HCT116 (cell line): ENCODE data around the gene CDH22. TPM values are rescaled to one million over a fixed set of nuclear protein-coding genes. Genes with fewer than 3 reads are reported as not detected.

ENCODE experiments used
- ATAC-seq: fragments of 200-7000 bp; cut with Tn5 transposase; 2 replicates; pipeline ENCODE4 v1.9.1; 2020; ENCODE audit warnings: mild to moderate bottlenecking, moderate library complexity
- BruUV-seq: library from RNA; stranded (reverse); fragments of 400-500 nt; replicated peaks from 2 replicates; lab custom pipeline; 2021; lab: Mats Ljungman, UMichigan
- CTCF ChIA-PET: fragments of 300-600 bp; sonication (Branson Sonifier 250); formaldehyde crosslinking; loops from one replicate; lab custom pipeline; 2021; ENCODE audit warnings: antibody characterized with exemption; lab: Charles Lee
- POLR2A ChIA-PET: fragments of 300-600, 350-600 bp; sonication (Branson Sonifier 250); formaldehyde crosslinking; loops from one replicate; lab custom pipeline; 2021; ENCODE audit warnings: antibody characterized with exemption; lab: Charles Lee
- RAD21 ChIA-PET, 2 experiments: fragments of 300-600 bp; sonication (Branson Sonifier 250); formaldehyde crosslinking; loops; one replicate each; lab custom pipeline; 2023; ENCODE audit warnings: low total read pairs in 2 of 2; ENCODE audit not compliant: uncharacterized antibody in 2 of 2, unreplicated experiment in 2 of 2, low non-redundant PET in 1 of 2; lab: Charles Lee
- DNase-seq: peaks from one replicate; pipeline ENCODE4 v3.0.0-alpha.2; 2010; ENCODE audit warnings: low read depth, low spot score
- H2AFZ ChIP-seq: fragments of 200-600 bp; shearing (Covaris generic), sonication (generic); 2 replicates; pipeline ENCODE4 v1.6.1; 2017; ENCODE audit warnings: low read depth, mixed run types, mixed read lengths, antibody characterized with exemption, low read length; ENCODE audit not compliant: poor library complexity, severe bottlenecking
- H3K27ac ChIP-seq: 2 replicates; pipeline ENCODE4 v1.5.1; 2012; ENCODE audit warnings: low read depth, low read length
- H3K27me3 ChIP-seq: fragments of 200-600 bp; sonication (generic); 2 replicates; pipeline ENCODE4 v1.6.1; 2016; ENCODE audit warnings: mixed run types, low read length, mixed read lengths; ENCODE audit not compliant: insufficient read depth
- H3K36me3 ChIP-seq, 2 experiments: fragments of 200-500 bp in 1 of 2; fragments of 200-600 bp in 1 of 2; sonication (Bioruptor generic) in 1 of 2; sonication (generic) in 1 of 2; 2 replicates each; pipeline versions ENCODE4 v1.5.1 to v1.6.1; 2014 to 2016; ENCODE audit warnings: low read length in 2 of 2, inconsistent platforms in 1 of 2, mixed read lengths in 1 of 2, mixed run types in 1 of 2; ENCODE audit not compliant: insufficient read depth in 2 of 2, control insufficient read depth in 1 of 2
- H3K4me1 ChIP-seq, 2 experiments: fragments of 200-600 bp in 1 of 2; sonication (generic) in 1 of 2; 2 replicates each; pipeline versions ENCODE4 v1.5.1 to v1.6.1; 2012 to 2017; ENCODE audit warnings: low read length in 2 of 2, inconsistent platforms in 1 of 2, mild to moderate bottlenecking in 1 of 2, mixed read lengths in 1 of 2, mixed run types in 1 of 2, moderate library complexity in 1 of 2; ENCODE audit not compliant: insufficient read depth in 2 of 2, control insufficient read depth in 1 of 2
- H3K4me2 ChIP-seq: fragments of 200-600 bp; sonication (generic); 2 replicates; pipeline ENCODE4 v1.6.1; 2017; ENCODE audit warnings: mixed run types, low read length, mixed read lengths
- H3K4me3 ChIP-seq, 2 experiments: fragments of 200-600 bp in 1 of 2; sonication (generic) in 1 of 2; replicated peaks in 1 of 2; 2 replicates each; pipeline ENCODE4 v1.5.1; 2011 to 2016; ENCODE audit warnings: low read length in 2 of 2, control low read depth in 1 of 2, low read depth in 1 of 2, mild to moderate bottlenecking in 1 of 2, mixed read lengths in 1 of 2, mixed run types in 1 of 2
- H3K79me2 ChIP-seq: fragments of 200-600 bp; sonication (generic); 2 replicates; pipeline ENCODE4 v1.6.1; 2017; ENCODE audit warnings: mild to moderate bottlenecking, mixed run types, low read length, moderate library complexity, mixed read lengths; ENCODE audit not compliant: insufficient read depth
- H3K9ac ChIP-seq: fragments of 200-600 bp; sonication (generic); 2 replicates; pipeline ENCODE4 v1.6.1; 2016; ENCODE audit warnings: low read length, mixed read lengths
- H3K9me2 ChIP-seq: fragments of 200-600 bp; sonication (generic), shearing (Covaris generic); 2 replicates; pipeline ENCODE4 v1.6.1; 2017; ENCODE audit warnings: mixed run types, mild to moderate bottlenecking, moderate library complexity; ENCODE audit not compliant: insufficient read depth
- H3K9me3 ChIP-seq, 2 experiments: fragments of 200-500 bp in 1 of 2; fragments of 200-600 bp in 1 of 2; sonication (Bioruptor generic) in 1 of 2; sonication (generic) in 1 of 2; 2 replicates each; pipeline ENCODE4 v1.6.1; 2014 to 2017; ENCODE audit warnings: low read length in 2 of 2, mixed read lengths in 2 of 2, inconsistent platforms in 1 of 2, low read depth in 1 of 2, mild to moderate bottlenecking in 1 of 2, mixed run types in 1 of 2, moderate library complexity in 1 of 2; ENCODE audit not compliant: control insufficient read depth in 1 of 2, insufficient read depth in 1 of 2
- H4K20me1 ChIP-seq: fragments of 200-600 bp; sonication (generic), shearing (Covaris generic); 2 replicates; pipeline ENCODE4 v1.6.1; 2017; ENCODE audit warnings: mixed run types, mild to moderate bottlenecking, moderate library complexity; ENCODE audit not compliant: insufficient read depth
- CBX3 ChIP-seq: IDR thresholded peaks from 2 replicates; pipeline ENCODE4 v1.6.1; 2012; ENCODE audit warnings: low read depth
- REST ChIP-seq: IDR thresholded peaks from 2 replicates; pipeline ENCODE4 v1.6.1; 2012; ENCODE audit warnings: low read depth
- SP1 ChIP-seq: IDR thresholded peaks from 2 replicates; pipeline ENCODE4 v1.6.1; 2012; ENCODE audit warnings: low read depth
- intact Hi-C: fragments of 100-400 bp; cut with micrococcal nuclease; formaldehyde crosslinking; loops from 2 replicates; pipeline ENCODE4 v1.10.0; 2022
- total RNA-seq: library from RNA; stranded (reverse); gene quantifications from one replicate; pipeline ENCODE4 v1.2.1, GENCODE V29; 2021; ENCODE audit not compliant: unreplicated experiment

Gene CDH22
- total RNA-seq, 1 experiment from 2014 or later, result 1.8 TPM

GRCh38 chr20:46229478-46230105, 78.7 kb downstream of the CDH22 start:
- CTCF ChIA-PET, result no interaction called here
- TF ChIP-seq SP1 (no peak), REST (peak; percentile 74)
- TF ChIP-seq, all 23 proteins: peak for 1
- no peak overlapping the region for H2AFZ ChIP-seq
- no peak overlapping the region for H3K27ac ChIP-seq
- no TSS peak for BruUV-seq
- peaks cover 10% of the 10 kb centered on the region for H3K27me3 ChIP-seq
- intact Hi-C loops, result no loop called here
- H3K9me2 ChIP-seq, result no peaks in the 10 kb centered on the region
- H3K4me3 ChIP-seq, result no peak overlapping the region
- POLR2A ChIA-PET, result no interaction called here
- peaks cover 9 to 12% of the 10 kb centered on the region in 2 experiments for H3K4me1 ChIP-seq
- no peak overlapping the region for H3K4me2 ChIP-seq
- no peaks in the 10 kb centered on the region for H3K36me3 ChIP-seq
- no peaks in the 10 kb centered on the region for H3K79me2 ChIP-seq
- no peaks in the 10 kb centered on the region for H4K20me1 ChIP-seq
- H3K9me3 ChIP-seq, result no peaks in the 10 kb centered on the region
- ATAC-seq (no peak), DNase-seq (no peak)
- RAD21 ChIA-PET, result no interaction called here
- no peak overlapping the region for H3K9ac ChIP-seq

- Histone ChIP-seq H3K27ac (no peak overlapping the region), H3K27me3 (peaks cover 10% of the 10 kb centered on the region), H4K20me1 (no peaks in the 10 kb centered on the region)
- no TSS peak for BruUV-seq
- DNase-seq, result no peak
- POLR2A ChIA-PET, result no interaction called here
- TF ChIP-seq CBX3, result no peak
- TF ChIP-seq, all 23 proteins: peak for 0
- Histone ChIP-seq H3K36me3 (no peaks in the 10 kb centered on the region), H3K9ac (no peak overlapping the region), H3K4me2 (no peak overlapping the region), H3K4me1 (peaks cover 16 to 20% of the 10 kb centered on the region in 2 experiments), H3K79me2 (no peaks in the 10 kb centered on the region), H3K9me2 (no peaks in the 10 kb centered on the region), H2AFZ (no peak overlapping the region), H3K4me3 (no peak overlapping the region), H3K9me3 (no peaks in the 10 kb centered on the region)
- intact Hi-C loops, result no loop called here
- ChIA-PET RAD21 (no interaction called here), CTCF (interaction anchor here (0.6 to 0.7 kb wide), 2 partner anchors 13 to 102 kb away, joined by 3 read pairs; no protein-coding TSS in a partner anchor)
- no peak for ATAC-seq
These were observed 79.6 kb downstream of the CDH22 start for GRCh38 chr20:46228670-46229069.
